Astrocyte (in vitro differentiated cells and primary cell): ENCODE results near the gene WDR37.

Source experiments
- EZH2 ChIP-seq: IDR thresholded peaks from 2 replicates; pipeline ENCODE4 v1.6.1; 2012; ENCODE audit warnings: mild to moderate bottlenecking, low read length, inconsistent platforms; ENCODE audit not compliant: insufficient read depth
- TF ChIP-seq, protein P1 (sequence below): IDR thresholded peaks from 2 replicates; pipeline ENCODE4 v1.5.1; 2011; ENCODE audit warnings: low read depth, mild to moderate bottlenecking, inconsistent platforms, low read length, moderate library complexity; ENCODE audit not compliant: insufficient read depth

DNA sequence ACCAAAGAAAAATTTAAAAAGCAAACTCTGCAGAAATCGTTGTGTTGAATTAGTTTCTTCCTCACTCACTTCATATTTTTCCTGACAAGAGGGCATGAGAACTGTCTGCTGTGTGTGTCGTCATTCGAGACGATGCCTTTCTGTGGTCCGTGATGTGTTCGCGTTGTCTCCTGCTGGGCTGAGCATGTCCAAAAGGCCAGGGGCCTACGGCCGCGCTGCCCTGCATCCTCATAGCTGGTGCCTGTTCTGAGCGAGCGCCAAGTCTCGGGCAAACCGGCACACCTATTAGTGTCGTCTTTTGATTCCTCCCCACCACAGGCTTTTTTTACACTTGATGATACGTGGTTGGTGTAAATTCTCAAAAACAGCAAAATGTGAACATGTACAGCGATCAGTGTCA lies 27.4 kb downstream of the WDR37 start:
- TF ChIP-seq, protein P1, sequence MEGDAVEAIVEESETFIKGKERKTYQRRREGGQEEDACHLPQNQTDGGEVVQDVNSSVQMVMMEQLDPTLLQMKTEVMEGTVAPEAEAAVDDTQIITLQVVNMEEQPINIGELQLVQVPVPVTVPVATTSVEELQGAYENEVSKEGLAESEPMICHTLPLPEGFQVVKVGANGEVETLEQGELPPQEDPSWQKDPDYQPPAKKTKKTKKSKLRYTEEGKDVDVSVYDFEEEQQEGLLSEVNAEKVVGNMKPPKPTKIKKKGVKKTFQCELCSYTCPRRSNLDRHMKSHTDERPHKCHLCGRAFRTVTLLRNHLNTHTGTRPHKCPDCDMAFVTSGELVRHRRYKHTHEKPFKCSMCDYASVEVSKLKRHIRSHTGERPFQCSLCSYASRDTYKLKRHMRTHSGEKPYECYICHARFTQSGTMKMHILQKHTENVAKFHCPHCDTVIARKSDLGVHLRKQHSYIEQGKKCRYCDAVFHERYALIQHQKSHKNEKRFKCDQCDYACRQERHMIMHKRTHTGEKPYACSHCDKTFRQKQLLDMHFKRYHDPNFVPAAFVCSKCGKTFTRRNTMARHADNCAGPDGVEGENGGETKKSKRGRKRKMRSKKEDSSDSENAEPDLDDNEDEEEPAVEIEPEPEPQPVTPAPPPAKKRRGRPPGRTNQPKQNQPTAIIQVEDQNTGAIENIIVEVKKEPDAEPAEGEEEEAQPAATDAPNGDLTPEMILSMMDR = no peak
- no peak for TF ChIP-seq EZH2
